Astrocyte (in vitro differentiated cells and primary cell): Measurements from ENCODE around the gene IGSF3.

Experiments used
- CTCF ChIP-seq: IDR thresholded peaks from 2 replicates; pipeline ENCODE4 v1.5.1; 2011; ENCODE audit warnings: low read depth, mild to moderate bottlenecking, inconsistent platforms, low read length, moderate library complexity; ENCODE audit not compliant: insufficient read depth
- EZH2 ChIP-seq: IDR thresholded peaks from 2 replicates; pipeline ENCODE4 v1.6.1; 2012; ENCODE audit warnings: mild to moderate bottlenecking, low read length, inconsistent platforms; ENCODE audit not compliant: insufficient read depth

- no peak for TF ChIP-seq EZH2
- TF ChIP-seq CTCF = no peak
Observed at GRCh38 chr1:116686175-116686574, 18.6 kb upstream of the IGSF3 start.
